Measurements from ENCODE around the gene SLC43A1.

DNA sequence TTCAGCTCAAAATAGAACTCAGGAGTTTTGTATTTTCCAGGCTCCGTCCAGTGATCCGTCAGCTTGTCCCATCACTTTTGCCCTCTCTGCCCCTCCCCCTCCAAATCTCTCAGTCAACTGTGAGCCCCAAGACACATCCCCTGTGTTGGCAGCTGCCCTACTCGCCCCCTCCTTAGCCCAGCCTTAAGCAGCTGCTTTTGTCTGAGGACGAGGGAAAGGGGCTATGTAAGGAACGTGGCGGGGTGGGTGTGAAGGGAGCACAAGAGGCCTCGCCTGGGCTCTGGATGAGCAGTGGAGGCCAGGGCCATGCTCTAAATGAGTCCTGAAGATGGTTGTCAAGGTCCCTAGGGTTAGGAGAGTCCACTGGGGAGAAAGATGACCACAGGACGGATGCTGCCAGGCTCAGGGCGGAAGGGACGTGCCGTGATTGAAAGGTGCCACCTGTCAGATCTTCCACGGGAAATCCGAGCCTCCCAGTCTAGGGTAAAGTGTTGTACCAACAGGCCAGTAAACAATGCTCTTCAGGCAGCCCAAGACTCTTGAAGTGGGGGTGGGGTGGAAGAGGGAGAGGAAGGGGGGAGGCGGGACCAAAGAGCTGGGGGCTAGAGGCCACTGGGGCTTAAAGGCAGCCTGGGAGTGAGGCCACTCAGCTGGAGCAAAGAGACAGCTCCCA lies 21.6 kb upstream of the SLC43A1 start, which contains the start of gene SMTNL1:
- TF ChIP-seq CEBPB (IDR thresholded peaks at IDR 0.05; ENCODE audit: low read depth, low read length) (no peak), RAD21 (IDR thresholded peaks at IDR 0.05; ENCODE audit: low read length) (no peak), RFX5 (IDR thresholded peaks at IDR 0.05; ENCODE audit: low read depth, low read length) (no peak), POLR2A (IDR thresholded peaks at IDR 0.05; ENCODE audit: low read depth, low read length) (no peak), SMC3 (IDR thresholded peaks at IDR 0.05; ENCODE audit: low read depth, low read length) (no peak)
- TF ChIP-seq, protein P1, sequence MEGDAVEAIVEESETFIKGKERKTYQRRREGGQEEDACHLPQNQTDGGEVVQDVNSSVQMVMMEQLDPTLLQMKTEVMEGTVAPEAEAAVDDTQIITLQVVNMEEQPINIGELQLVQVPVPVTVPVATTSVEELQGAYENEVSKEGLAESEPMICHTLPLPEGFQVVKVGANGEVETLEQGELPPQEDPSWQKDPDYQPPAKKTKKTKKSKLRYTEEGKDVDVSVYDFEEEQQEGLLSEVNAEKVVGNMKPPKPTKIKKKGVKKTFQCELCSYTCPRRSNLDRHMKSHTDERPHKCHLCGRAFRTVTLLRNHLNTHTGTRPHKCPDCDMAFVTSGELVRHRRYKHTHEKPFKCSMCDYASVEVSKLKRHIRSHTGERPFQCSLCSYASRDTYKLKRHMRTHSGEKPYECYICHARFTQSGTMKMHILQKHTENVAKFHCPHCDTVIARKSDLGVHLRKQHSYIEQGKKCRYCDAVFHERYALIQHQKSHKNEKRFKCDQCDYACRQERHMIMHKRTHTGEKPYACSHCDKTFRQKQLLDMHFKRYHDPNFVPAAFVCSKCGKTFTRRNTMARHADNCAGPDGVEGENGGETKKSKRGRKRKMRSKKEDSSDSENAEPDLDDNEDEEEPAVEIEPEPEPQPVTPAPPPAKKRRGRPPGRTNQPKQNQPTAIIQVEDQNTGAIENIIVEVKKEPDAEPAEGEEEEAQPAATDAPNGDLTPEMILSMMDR (conservative IDR thresholded peaks at IDR 0.05; ENCODE audit: low read depth, low read length): no peak
- TF ChIP-seq, protein P2, sequence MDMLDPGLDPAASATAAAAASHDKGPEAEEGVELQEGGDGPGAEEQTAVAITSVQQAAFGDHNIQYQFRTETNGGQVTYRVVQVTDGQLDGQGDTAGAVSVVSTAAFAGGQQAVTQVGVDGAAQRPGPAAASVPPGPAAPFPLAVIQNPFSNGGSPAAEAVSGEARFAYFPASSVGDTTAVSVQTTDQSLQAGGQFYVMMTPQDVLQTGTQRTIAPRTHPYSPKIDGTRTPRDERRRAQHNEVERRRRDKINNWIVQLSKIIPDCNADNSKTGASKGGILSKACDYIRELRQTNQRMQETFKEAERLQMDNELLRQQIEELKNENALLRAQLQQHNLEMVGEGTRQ (IDR thresholded peaks at IDR 0.05; ENCODE audit: low read depth, low read length): no peak
